ENCODE measurements around the gene DAGLA. TPM values are rescaled to one million over a fixed set of nuclear protein-coding genes. Genes with fewer than 3 reads are reported as not detected.

DAGLA gene
- total RNA-seq, 1 donor from 2014 or later: 5.1 TPM

DNA sequence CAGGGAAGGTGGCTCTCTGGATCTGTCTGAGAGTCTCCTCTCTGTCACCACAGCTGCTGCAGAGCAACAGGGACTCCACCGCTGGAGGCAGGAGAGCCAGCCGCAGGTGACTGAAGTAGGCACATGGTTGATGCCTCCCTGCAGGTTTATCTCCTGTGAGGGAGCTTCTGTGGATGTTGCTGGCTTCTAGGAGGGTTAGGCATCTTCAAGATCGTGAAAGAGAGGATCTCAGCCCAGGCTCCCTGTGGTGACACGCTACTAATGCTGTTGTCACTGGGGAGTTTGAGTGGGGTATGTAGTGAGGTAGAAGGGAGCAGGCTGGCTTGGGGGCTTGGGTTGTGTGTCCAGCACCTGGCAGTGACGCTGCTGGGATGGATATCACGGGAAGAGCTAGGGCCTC is 34.1 kb downstream of the DAGLA start:
- Mint-ChIP-seq H3K27ac (ENCODE audit: unreplicated experiment) (no peak overlapping the region), H3K4me1 (ENCODE audit: unreplicated experiment) (peaks cover 25% of the 10 kb centered on the region), H3K4me3 (ENCODE audit: unreplicated experiment) (no peak overlapping the region), H3K9me3 (ENCODE audit: unreplicated experiment) (no peaks in the 10 kb centered on the region), H3K27me3 (ENCODE audit: unreplicated experiment) (no peaks in the 10 kb centered on the region), H3K36me3 (ENCODE audit: unreplicated experiment) (no peaks in the 10 kb centered on the region)
- no peak for TF ChIP-seq CTCF (IDR thresholded peaks at IDR 0.05)
- no peak for DNase-seq (ENCODE audit: extremely low spot score, unreplicated experiment)

- no peak overlapping the region for H3K4me3 Mint-ChIP-seq (ENCODE audit: unreplicated experiment)
- H3K36me3 Mint-ChIP-seq (ENCODE audit: unreplicated experiment): no peaks in the 10 kb centered on the region
- TF ChIP-seq CTCF (IDR thresholded peaks at IDR 0.05): no peak
- H3K27ac Mint-ChIP-seq (ENCODE audit: unreplicated experiment): no peak overlapping the region
- H3K9me3 Mint-ChIP-seq (ENCODE audit: unreplicated experiment): no peaks in the 10 kb centered on the region
- no peak for DNase-seq (ENCODE audit: extremely low spot score, unreplicated experiment)
- peaks cover 25% of the 10 kb centered on the region for H3K4me1 Mint-ChIP-seq (ENCODE audit: unreplicated experiment)
- H3K27me3 Mint-ChIP-seq (ENCODE audit: unreplicated experiment): no peaks in the 10 kb centered on the region
These were observed 34.7 kb downstream of the DAGLA start for GRCh38 chr11:61714916-61715315.

- no peak for DNase-seq (ENCODE audit: extremely low spot score, unreplicated experiment)
- TF ChIP-seq CTCF (IDR thresholded peaks at IDR 0.05): no peak
- H3K9me3 Mint-ChIP-seq (ENCODE audit: unreplicated experiment): no peaks in the 10 kb centered on the region
- H3K36me3 Mint-ChIP-seq (ENCODE audit: unreplicated experiment): no peaks in the 10 kb centered on the region
- H3K4me3 Mint-ChIP-seq (ENCODE audit: unreplicated experiment): no peak overlapping the region
- peaks cover 25% of the 10 kb centered on the region for H3K4me1 Mint-ChIP-seq (ENCODE audit: unreplicated experiment)
- H3K27me3 Mint-ChIP-seq (ENCODE audit: unreplicated experiment): no peaks in the 10 kb centered on the region
- no peak overlapping the region for H3K27ac Mint-ChIP-seq (ENCODE audit: unreplicated experiment)
These were observed 35.7 kb downstream of the DAGLA start for GRCh38 chr11:61715867-61716266.

GRCh38 chr11:61716478-61717285 is 36.5 kb downstream of the DAGLA start:
- H3K9me3 Mint-ChIP-seq (ENCODE audit: unreplicated experiment): no peaks in the 10 kb centered on the region
- no peak for DNase-seq (ENCODE audit: extremely low spot score, unreplicated experiment)
- H3K36me3 Mint-ChIP-seq (ENCODE audit: unreplicated experiment): no peaks in the 10 kb centered on the region
- no peak overlapping the region for H3K4me3 Mint-ChIP-seq (ENCODE audit: unreplicated experiment)
- TF ChIP-seq CTCF (IDR thresholded peaks at IDR 0.05): no peak
- no peak overlapping the region for H3K27ac Mint-ChIP-seq (ENCODE audit: unreplicated experiment)
- H3K27me3 Mint-ChIP-seq (ENCODE audit: unreplicated experiment): no peaks in the 10 kb centered on the region
- H3K4me1 Mint-ChIP-seq (ENCODE audit: unreplicated experiment): peaks cover 23% of the 10 kb centered on the region

DNA sequence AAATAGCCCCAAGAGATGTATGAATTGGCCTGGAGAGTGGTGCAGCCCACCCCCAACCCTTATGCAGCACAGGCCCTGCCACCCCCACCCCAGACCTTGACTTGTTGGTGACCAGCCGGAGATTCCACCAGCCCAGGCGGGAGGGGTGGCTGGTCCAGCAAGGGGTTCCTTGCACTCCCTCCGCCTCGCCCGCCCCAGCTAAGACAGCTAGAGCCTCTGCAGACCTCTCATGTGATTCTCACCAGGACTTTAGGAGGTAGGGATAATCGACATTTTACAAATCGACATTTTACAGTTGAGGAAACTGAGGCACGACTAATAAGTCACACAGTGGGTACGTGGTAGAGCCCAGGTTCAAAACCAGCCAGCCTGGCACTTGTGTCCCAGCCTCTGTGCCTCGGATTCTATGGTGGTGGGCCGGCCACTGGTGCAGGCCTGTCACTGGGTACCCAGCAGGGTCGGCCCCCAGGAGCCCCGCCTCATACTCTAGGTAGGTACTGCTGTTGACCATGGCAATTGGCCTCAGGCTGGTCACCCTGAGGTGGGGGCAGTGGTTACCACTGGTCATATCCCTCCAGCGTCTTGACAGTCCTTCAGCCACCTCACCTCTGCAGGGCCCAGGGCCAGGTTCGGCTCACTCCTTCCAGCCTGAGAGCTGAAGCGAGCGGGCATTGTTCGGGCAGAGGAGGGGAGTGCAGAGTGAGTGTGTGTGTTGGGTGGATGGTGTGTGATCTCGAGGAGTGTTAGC is 37.3 kb downstream of the DAGLA start:
- Mint-ChIP-seq H3K4me1 (ENCODE audit: unreplicated experiment) (peaks cover 23% of the 10 kb centered on the region), H3K27ac (ENCODE audit: unreplicated experiment) (peak overlapping the region; percentile 71), H3K9me3 (ENCODE audit: unreplicated experiment) (no peaks in the 10 kb centered on the region), H3K4me3 (ENCODE audit: unreplicated experiment) (peak overlapping the region; percentile 75), H3K36me3 (ENCODE audit: unreplicated experiment) (no peaks in the 10 kb centered on the region), H3K27me3 (ENCODE audit: unreplicated experiment) (no peaks in the 10 kb centered on the region)
- DNase-seq (ENCODE audit: extremely low spot score, unreplicated experiment): no peak
- TF ChIP-seq CTCF (IDR thresholded peaks at IDR 0.05): no peak
